Measurements from ENCODE around the gene GLOD4. TPM values are rescaled to one million over a fixed set of nuclear protein-coding genes. Genes with fewer than 3 reads are reported as not detected.

The GLOD4 gene
- total RNA-seq, 2 donors from 2014 or later: 72.4 to 113 TPM

DNA sequence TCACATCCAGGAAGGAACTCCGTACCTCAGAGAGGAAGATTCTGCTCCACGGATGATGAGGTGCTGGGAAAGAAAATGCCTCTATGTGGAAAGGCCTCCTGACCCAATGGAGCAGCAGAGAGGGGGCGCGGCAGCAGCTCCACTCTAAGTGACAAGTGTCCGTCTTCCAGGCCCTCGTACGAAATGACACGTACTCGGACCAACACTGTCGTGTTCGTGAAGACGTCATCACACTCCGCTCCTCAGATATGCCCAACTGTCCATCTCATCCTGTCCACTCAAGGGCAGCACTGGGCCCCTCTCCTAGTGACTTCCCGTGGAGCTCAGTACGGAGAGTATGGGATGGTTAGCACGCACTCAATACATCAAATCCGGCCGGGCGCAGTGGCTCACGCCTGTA is 32.3 kb upstream of the GLOD4 start:
- no peaks in the 10 kb centered on the region for H3K36me3 ChIP-seq
- H3K4me3 ChIP-seq: no peak overlapping the region
- H3K9me3 ChIP-seq: no peaks in the 10 kb centered on the region
- DNase-seq (ENCODE audit: low spot score): no peak
- no peak for TF ChIP-seq POLR2A (IDR thresholded peaks at IDR 0.05)
- no peak for TF ChIP-seq POLR2AphosphoS5 (IDR thresholded peaks at IDR 0.05)
- TF ChIP-seq, protein P1, sequence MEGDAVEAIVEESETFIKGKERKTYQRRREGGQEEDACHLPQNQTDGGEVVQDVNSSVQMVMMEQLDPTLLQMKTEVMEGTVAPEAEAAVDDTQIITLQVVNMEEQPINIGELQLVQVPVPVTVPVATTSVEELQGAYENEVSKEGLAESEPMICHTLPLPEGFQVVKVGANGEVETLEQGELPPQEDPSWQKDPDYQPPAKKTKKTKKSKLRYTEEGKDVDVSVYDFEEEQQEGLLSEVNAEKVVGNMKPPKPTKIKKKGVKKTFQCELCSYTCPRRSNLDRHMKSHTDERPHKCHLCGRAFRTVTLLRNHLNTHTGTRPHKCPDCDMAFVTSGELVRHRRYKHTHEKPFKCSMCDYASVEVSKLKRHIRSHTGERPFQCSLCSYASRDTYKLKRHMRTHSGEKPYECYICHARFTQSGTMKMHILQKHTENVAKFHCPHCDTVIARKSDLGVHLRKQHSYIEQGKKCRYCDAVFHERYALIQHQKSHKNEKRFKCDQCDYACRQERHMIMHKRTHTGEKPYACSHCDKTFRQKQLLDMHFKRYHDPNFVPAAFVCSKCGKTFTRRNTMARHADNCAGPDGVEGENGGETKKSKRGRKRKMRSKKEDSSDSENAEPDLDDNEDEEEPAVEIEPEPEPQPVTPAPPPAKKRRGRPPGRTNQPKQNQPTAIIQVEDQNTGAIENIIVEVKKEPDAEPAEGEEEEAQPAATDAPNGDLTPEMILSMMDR (IDR thresholded peaks at IDR 0.05): no peak
- H3K4me1 ChIP-seq (replicated peaks): no peaks in the 10 kb centered on the region
- intact Hi-C loops (cut with DNase I): no loop called here
- 90% methylated on average over 20 of the region's 20 CpGs for WGBS
- no peaks in the 10 kb centered on the region for H3K27me3 ChIP-seq (replicated peaks; ENCODE audit: insufficient read depth)
- no peak overlapping the region for H3K27ac ChIP-seq

GRCh38 chr17:812638-813204 is 30.6 kb upstream of the GLOD4 start:
- intact Hi-C loops (cut with DNase I): no loop called here
- H3K27me3 ChIP-seq (replicated peaks; ENCODE audit: insufficient read depth): no peaks in the 10 kb centered on the region
- TF ChIP-seq, protein P1 (IDR thresholded peaks at IDR 0.05): no peak
- TF ChIP-seq POLR2AphosphoS5 (IDR thresholded peaks at IDR 0.05): no peak
- no peak for TF ChIP-seq POLR2A (IDR thresholded peaks at IDR 0.05)
- WGBS: 92% methylated on average over 14 of the region's 14 CpGs
- H3K4me1 ChIP-seq (replicated peaks): no peaks in the 10 kb centered on the region
- DNase-seq (ENCODE audit: low spot score): no peak
- no peak overlapping the region for H3K4me3 ChIP-seq
- no peaks in the 10 kb centered on the region for H3K36me3 ChIP-seq
- no peak overlapping the region for H3K27ac ChIP-seq
- no peaks in the 10 kb centered on the region for H3K9me3 ChIP-seq

GRCh38 chr17:811051-811784 is 29.1 kb upstream of the GLOD4 start:
- Histone ChIP-seq H3K4me3 (no peak overlapping the region), H3K9me3 (no peaks in the 10 kb centered on the region), H3K27ac (no peak overlapping the region), H3K36me3 (no peaks in the 10 kb centered on the region), H3K4me1 (replicated peaks) (no peaks in the 10 kb centered on the region), H3K27me3 (replicated peaks; ENCODE audit: insufficient read depth) (no peaks in the 10 kb centered on the region)
- 72% methylated on average over 29 of the region's 29 CpGs for WGBS
- TF ChIP-seq POLR2A (IDR thresholded peaks at IDR 0.05): no peak
- TF ChIP-seq, protein P1 (IDR thresholded peaks at IDR 0.05): no peak
- TF ChIP-seq POLR2AphosphoS5 (IDR thresholded peaks at IDR 0.05): no peak
- intact Hi-C loops (cut with DNase I): no loop called here
- no peak for DNase-seq (ENCODE audit: low spot score)

DNA sequence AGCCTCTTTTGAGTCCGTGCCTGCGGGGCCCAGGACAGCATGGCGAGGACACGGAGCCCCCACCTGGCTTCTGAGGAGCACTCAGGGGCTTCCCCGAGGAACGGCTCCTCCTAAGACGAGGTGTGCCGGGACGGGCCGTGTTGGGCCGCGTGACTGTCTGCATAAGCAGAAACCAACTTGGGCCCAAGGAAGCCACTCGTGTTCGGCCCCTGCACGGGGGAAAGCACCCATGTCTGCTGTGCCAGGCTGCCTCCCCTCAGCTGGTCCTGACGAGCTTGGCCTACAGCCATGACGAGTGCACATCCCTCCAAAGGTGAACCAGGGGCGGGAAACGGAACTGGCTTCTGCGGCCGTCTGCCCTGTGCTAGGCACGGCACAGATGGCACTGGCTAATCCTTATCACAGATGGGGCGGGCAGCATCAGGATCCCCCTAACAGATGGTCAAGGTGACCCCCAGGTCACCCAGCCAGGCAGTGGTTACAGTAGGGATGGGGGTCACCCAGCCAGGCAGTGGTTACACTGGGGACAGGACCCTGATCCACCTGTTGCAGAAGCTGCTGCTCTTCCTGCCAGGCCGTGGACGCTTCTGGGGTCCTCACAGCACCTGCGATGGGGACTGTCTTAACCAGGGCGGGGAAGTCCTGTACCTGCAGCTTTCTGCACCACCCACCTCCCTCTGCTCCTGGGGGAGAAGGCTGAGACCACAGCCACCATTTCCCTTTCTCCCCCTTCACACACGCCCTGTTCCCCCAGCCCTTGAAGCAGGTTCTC is 25.6 kb upstream of the GLOD4 start:
- DNase-seq (ENCODE audit: low spot score): no peak
- intact Hi-C loops (cut with DNase I): no loop called here
- H3K36me3 ChIP-seq: no peaks in the 10 kb centered on the region
- H3K4me1 ChIP-seq (replicated peaks): no peaks in the 10 kb centered on the region
- H3K27ac ChIP-seq: no peak overlapping the region
- no peaks in the 10 kb centered on the region for H3K9me3 ChIP-seq
- no peak overlapping the region for H3K4me3 ChIP-seq
- TF ChIP-seq POLR2AphosphoS5 (IDR thresholded peaks at IDR 0.05) (no peak), POLR2A (IDR thresholded peaks at IDR 0.05) (no peak)
- TF ChIP-seq, protein P1 (IDR thresholded peaks at IDR 0.05): no peak
- H3K27me3 ChIP-seq (replicated peaks; ENCODE audit: insufficient read depth): no peaks in the 10 kb centered on the region
- 86% methylated on average over 21 of the region's 28 CpGs for WGBS
